Prostate gland (tissue), 2 donors: ENCODE measurements around the gene SORBS1.

Experiments used
- POLR2A ChIP-seq: fragments of 450-650 bp; IDR thresholded peaks from one replicate; pipeline ENCODE4 v1.6.1; 2016; ENCODE audit warnings: antibody characterized with exemption, mild to moderate bottlenecking
- TF ChIP-seq, protein P1 (sequence below), 4 experiments: fragments of 200-600 bp in 2 of 4; fragments of 450-650 bp in 2 of 4; sonication (generic) in 2 of 4; IDR thresholded peaks; 1 replicate in 3 of 4; 2 replicates in 1 of 4; pipeline ENCODE4 v1.5.1; 2016 to 2019; ENCODE audit warnings: antibody characterized with exemption in 4 of 4, mild to moderate bottlenecking in 2 of 4, moderate library complexity in 2 of 4

DNA sequence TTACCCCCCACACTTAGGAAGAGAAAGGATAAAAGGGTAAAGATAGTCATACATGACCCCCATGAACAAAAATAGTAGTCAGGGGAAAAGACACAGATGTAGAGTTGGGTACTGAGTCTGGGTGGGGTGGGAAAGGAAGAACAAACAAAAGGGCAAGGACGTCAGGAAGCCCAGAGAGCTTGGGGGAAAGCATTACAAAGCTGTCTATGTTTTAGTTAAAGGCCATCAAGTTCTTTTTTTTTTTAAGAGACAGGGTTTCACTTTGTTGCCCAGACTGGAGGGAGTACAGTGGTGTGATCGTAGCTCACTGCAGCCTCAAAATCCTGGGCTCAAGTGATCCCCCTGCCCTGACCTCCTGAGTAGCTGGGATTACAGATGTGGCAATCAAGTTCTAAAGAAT lies 172.0 kb downstream of the SORBS1 start:
- TF ChIP-seq, protein P1, sequence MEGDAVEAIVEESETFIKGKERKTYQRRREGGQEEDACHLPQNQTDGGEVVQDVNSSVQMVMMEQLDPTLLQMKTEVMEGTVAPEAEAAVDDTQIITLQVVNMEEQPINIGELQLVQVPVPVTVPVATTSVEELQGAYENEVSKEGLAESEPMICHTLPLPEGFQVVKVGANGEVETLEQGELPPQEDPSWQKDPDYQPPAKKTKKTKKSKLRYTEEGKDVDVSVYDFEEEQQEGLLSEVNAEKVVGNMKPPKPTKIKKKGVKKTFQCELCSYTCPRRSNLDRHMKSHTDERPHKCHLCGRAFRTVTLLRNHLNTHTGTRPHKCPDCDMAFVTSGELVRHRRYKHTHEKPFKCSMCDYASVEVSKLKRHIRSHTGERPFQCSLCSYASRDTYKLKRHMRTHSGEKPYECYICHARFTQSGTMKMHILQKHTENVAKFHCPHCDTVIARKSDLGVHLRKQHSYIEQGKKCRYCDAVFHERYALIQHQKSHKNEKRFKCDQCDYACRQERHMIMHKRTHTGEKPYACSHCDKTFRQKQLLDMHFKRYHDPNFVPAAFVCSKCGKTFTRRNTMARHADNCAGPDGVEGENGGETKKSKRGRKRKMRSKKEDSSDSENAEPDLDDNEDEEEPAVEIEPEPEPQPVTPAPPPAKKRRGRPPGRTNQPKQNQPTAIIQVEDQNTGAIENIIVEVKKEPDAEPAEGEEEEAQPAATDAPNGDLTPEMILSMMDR (IDR thresholded peaks at IDR 0.05), result no peak
- no peak for TF ChIP-seq POLR2A
